ENCODE measurements around the gene ZFAND5. TPM values are rescaled to one million over a fixed set of nuclear protein-coding genes. Genes with fewer than 3 reads are reported as not detected.

The ZFAND5 gene
- total and polyA plus RNA-seq, 4 donors = 45.6 to 119 (median 61.9) TPM

DNA sequence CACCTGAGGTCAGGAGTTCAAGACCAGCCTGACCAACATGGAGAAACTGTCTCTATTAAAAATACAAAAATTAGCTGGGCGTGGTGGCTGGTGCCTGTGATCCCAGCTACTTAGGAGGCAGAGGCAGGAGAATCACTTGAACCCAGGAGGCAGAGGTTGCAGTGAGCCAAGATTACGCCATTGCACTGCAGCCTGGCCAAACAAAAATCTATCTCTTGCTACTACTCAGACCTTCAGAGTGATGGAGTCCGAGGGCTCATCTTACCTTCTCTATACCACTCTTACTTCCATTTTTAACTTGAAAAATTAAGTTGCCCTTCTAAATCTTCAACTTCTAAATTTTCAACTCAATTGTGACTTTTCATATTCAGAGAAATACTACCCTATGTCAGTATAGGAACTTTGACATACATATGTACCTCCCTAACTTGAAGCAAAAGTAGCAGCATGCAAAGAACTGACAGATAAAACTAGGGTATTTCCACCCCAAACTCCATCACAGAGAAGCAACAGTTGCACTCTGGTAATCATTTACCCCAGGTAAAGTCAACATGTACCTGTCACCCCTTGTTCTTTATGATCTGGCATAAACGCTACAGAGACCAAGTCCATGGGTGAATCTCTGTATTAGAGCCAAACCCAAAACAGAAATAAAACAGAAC is 11.4 kb downstream of the ZFAND5 start (continued):
- TF ChIP-seq GABPA (IDR thresholded peaks at IDR 0.05 in 1 of 2, conservative IDR thresholded peaks at IDR 0.05 in 1 of 2) (no peak), HNF4G (IDR thresholded peaks at IDR 0.05) (no peak), HNF4A (conservative IDR thresholded peaks at IDR 0.05) (peak; percentile 32 to 48), SP1 (IDR thresholded peaks at IDR 0.05) (peak; percentile 37)

DNA sequence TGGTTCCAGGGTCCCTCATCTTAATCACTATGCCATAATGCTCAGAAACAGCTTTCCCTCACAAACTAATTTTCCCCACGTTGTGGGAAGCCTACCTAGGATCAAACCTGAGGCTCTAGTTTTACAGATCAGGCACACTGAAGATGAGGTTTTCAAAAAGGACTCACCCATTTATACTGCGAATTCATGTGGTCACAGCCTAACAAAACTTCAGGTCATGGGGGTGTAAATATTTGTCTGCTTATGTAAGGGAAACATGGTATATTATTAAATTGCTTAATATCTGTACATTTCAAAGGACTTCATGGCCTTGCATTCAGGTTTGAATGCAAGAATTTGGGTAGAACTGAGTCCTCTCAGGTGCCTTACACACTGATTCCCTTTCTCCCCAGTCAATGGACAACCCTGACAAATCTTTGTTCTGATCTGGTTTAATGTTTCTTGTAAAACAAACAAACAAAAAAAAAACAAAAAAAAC is 12.1 kb downstream of the ZFAND5 start:
- H3K4me3 ChIP-seq (ENCODE audit: low read depth in 1 of 3, low read length in 3 of 3) = no peak overlapping the region
- TF ChIP-seq, protein P1, sequence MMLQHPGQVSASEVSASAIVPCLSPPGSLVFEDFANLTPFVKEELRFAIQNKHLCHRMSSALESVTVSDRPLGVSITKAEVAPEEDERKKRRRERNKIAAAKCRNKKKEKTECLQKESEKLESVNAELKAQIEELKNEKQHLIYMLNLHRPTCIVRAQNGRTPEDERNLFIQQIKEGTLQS (IDR thresholded peaks at IDR 0.05) = no peak
- TF ChIP-seq YY1 (IDR thresholded peaks at IDR 0.05) = no peak
- TF ChIP-seq EGR1 (IDR thresholded peaks at IDR 0.05; ENCODE audit: low read depth in 2 of 2) = no peak
- no peak for TF ChIP-seq FOXA1 (IDR thresholded peaks at IDR 0.05)
- no peak for TF ChIP-seq HNF4A (conservative IDR thresholded peaks at IDR 0.05)
- TF ChIP-seq, protein P2, sequence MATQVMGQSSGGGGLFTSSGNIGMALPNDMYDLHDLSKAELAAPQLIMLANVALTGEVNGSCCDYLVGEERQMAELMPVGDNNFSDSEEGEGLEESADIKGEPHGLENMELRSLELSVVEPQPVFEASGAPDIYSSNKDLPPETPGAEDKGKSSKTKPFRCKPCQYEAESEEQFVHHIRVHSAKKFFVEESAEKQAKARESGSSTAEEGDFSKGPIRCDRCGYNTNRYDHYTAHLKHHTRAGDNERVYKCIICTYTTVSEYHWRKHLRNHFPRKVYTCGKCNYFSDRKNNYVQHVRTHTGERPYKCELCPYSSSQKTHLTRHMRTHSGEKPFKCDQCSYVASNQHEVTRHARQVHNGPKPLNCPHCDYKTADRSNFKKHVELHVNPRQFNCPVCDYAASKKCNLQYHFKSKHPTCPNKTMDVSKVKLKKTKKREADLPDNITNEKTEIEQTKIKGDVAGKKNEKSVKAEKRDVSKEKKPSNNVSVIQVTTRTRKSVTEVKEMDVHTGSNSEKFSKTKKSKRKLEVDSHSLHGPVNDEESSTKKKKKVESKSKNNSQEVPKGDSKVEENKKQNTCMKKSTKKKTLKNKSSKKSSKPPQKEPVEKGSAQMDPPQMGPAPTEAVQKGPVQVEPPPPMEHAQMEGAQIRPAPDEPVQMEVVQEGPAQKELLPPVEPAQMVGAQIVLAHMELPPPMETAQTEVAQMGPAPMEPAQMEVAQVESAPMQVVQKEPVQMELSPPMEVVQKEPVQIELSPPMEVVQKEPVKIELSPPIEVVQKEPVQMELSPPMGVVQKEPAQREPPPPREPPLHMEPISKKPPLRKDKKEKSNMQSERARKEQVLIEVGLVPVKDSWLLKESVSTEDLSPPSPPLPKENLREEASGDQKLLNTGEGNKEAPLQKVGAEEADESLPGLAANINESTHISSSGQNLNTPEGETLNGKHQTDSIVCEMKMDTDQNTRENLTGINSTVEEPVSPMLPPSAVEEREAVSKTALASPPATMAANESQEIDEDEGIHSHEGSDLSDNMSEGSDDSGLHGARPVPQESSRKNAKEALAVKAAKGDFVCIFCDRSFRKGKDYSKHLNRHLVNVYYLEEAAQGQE (IDR thresholded peaks at IDR 0.05) = no peak
- no peak for TF ChIP-seq RXRA (IDR thresholded peaks at IDR 0.05)
- peak overlapping the region in 1 of 2 donors; percentile 3 for H3K27ac ChIP-seq (ENCODE audit: low read depth in 1 of 2, low read length in 2 of 2)
- H3K9ac ChIP-seq (ENCODE audit: low read depth in 1 of 2, low read length in 2 of 2) = no peak overlapping the region
- no peaks in the 10 kb centered on the region for H3K27me3 ChIP-seq (ENCODE audit: control insufficient read depth in 4 of 4, insufficient read depth in 4 of 4, low read length in 3 of 4)
- no peak for DNase-seq (ENCODE audit: low spot score)
- WGBS = 31% methylated on average over 2 of the region's 2 CpGs
- H3K4me1 ChIP-seq (ENCODE audit: control insufficient read depth in 4 of 4, insufficient read depth in 4 of 4, low read length in 3 of 4) = peaks cover 4 to 44% (median 41%) of the 10 kb centered on the region in 4 donors
- H3K36me3 ChIP-seq (ENCODE audit: control insufficient read depth in 4 of 4, insufficient read depth in 3 of 4, low read depth in 1 of 4, low read length in 3 of 4) = peaks cover 4 to 35% (median 27%) of the 10 kb centered on the region in 4 donors
- no peaks in the 10 kb centered on the region for H3K9me3 ChIP-seq (ENCODE audit: control insufficient read depth in 4 of 4, low read length in 3 of 4)

DNA sequence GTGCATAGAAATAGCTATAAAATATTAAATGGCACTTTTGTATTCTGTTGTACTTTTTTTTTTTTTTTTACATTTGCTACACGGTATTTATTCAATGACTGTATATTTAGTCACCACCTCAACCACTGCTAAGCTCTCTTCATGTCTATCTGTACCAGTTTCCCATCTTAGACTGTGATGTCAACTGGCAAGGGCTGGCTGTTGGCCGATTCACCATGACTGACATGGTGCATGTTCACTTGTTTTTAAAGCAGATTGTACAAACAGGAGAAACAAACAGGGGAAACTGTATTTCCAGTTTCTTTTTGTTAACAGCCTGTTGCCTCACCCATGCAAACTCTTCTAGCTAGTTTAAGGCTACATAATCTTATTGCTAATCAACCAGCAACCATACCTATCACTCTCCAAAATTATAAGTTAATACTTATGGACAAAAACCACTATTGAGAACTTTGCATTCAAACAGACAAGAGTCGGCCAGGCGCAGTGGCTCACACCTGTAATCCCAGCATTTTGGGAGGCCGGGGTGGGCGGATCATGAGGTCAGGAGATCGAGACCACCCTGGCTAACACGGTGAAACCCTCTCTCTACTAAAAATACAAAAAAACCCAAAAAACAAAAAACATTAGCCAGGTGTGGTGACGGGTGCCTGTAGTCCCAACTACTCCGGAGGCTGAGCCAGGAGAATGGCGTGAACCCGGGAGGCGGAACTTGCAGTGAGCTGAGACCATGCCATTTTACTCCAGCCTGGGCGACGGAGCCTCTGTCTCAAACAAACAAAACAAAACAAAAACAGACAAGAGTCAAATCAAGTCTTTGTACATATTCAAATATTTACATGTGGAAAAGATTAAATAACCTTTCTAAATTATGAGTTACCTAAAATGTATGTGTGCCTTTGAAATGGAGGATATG is 13.2 kb downstream of the ZFAND5 start:
- no peak overlapping the region for H3K9ac ChIP-seq (ENCODE audit: low read depth in 1 of 2, low read length in 2 of 2)
- no peaks in the 10 kb centered on the region for H3K27me3 ChIP-seq (ENCODE audit: control insufficient read depth in 4 of 4, insufficient read depth in 4 of 4, low read length in 3 of 4)
- H3K4me3 ChIP-seq (ENCODE audit: low read depth in 1 of 3, low read length in 3 of 3) = no peak overlapping the region
- 82% methylated on average over 15 of the region's 15 CpGs for WGBS
- peaks cover 3 to 33% (median 31%) of the 10 kb centered on the region in 4 donors for H3K4me1 ChIP-seq (ENCODE audit: control insufficient read depth in 4 of 4, insufficient read depth in 4 of 4, low read length in 3 of 4)
- peaks cover 4 to 29% (median 24%) of the 10 kb centered on the region in 4 donors for H3K36me3 ChIP-seq (ENCODE audit: control insufficient read depth in 4 of 4, insufficient read depth in 3 of 4, low read depth in 1 of 4, low read length in 3 of 4)
- H3K9me3 ChIP-seq (ENCODE audit: control insufficient read depth in 4 of 4, low read length in 3 of 4) = no peaks in the 10 kb centered on the region
- no peak for DNase-seq (ENCODE audit: low spot score)
- H3K27ac ChIP-seq (ENCODE audit: low read depth in 1 of 2, low read length in 2 of 2) = no peak overlapping the region
- TF ChIP-seq FOXA1 (IDR thresholded peaks at IDR 0.05) (no peak), EGR1 (IDR thresholded peaks at IDR 0.05; ENCODE audit: low read depth in 2 of 2) (no peak), RAD21 (IDR thresholded peaks at IDR 0.05) (no peak), RXRA (IDR thresholded peaks at IDR 0.05) (no peak), TAF1 (conservative IDR thresholded peaks at IDR 0.05) (no peak), NR2F2 (IDR thresholded peaks at IDR 0.05) (no peak)
- TF ChIP-seq, protein P1 (IDR thresholded peaks at IDR 0.05) = no peak
- TF ChIP-seq, protein P3, sequence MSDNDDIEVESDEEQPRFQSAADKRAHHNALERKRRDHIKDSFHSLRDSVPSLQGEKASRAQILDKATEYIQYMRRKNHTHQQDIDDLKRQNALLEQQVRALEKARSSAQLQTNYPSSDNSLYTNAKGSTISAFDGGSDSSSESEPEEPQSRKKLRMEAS (IDR thresholded peaks at IDR 0.05) = no peak
- TF ChIP-seq, protein P4, sequence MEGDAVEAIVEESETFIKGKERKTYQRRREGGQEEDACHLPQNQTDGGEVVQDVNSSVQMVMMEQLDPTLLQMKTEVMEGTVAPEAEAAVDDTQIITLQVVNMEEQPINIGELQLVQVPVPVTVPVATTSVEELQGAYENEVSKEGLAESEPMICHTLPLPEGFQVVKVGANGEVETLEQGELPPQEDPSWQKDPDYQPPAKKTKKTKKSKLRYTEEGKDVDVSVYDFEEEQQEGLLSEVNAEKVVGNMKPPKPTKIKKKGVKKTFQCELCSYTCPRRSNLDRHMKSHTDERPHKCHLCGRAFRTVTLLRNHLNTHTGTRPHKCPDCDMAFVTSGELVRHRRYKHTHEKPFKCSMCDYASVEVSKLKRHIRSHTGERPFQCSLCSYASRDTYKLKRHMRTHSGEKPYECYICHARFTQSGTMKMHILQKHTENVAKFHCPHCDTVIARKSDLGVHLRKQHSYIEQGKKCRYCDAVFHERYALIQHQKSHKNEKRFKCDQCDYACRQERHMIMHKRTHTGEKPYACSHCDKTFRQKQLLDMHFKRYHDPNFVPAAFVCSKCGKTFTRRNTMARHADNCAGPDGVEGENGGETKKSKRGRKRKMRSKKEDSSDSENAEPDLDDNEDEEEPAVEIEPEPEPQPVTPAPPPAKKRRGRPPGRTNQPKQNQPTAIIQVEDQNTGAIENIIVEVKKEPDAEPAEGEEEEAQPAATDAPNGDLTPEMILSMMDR (IDR thresholded peaks at IDR 0.05; ENCODE audit: low read depth, low read length, missing input control) = no peak
- TF ChIP-seq, protein P5, sequence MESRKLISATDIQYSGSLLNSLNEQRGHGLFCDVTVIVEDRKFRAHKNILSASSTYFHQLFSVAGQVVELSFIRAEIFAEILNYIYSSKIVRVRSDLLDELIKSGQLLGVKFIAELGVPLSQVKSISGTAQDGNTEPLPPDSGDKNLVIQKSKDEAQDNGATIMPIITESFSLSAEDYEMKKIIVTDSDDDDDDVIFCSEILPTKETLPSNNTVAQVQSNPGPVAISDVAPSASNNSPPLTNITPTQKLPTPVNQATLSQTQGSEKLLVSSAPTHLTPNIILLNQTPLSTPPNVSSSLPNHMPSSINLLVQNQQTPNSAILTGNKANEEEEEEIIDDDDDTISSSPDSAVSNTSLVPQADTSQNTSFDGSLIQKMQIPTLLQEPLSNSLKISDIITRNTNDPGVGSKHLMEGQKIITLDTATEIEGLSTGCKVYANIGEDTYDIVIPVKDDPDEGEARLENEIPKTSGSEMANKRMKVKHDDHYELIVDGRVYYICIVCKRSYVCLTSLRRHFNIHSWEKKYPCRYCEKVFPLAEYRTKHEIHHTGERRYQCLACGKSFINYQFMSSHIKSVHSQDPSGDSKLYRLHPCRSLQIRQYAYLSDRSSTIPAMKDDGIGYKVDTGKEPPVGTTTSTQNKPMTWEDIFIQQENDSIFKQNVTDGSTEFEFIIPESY (IDR thresholded peaks at IDR 0.05) = no peak

Measured in liver (tissue), 9 donors.